SK-N-SH (cell line): ENCODE measurements around the gene DMBT1. TPM values are rescaled to one million over a fixed set of nuclear protein-coding genes. Genes with fewer than 3 reads are reported as not detected.

Source experiments
- CTCF ChIA-PET: fragments of 300-600, 350-600 bp; formaldehyde crosslinking; extraction: SDS; loops from one replicate; lab custom pipeline; 2021; lab: Yijun Ruan, JAX
- POLR2A ChIA-PET: fragments of 350-600 bp; sonication (Branson Sonifier 250); formaldehyde crosslinking; extraction: SDS; loops from one replicate; lab custom pipeline; 2020; ENCODE audit warnings: antibody characterized with exemption, inconsistent platforms; lab: Yijun Ruan, JAX
- DNase-seq: peaks from one replicate; pipeline ENCODE4 v3.0.0; 2012
- H2AFZ ChIP-seq: fragments of 200-600 bp; sonication (generic); 2 replicates; pipeline ENCODE4 v1.8.1; 2016; ENCODE audit warnings: antibody characterized with exemption, mild to moderate bottlenecking, low read depth
- H3F3A ChIP-seq: fragments of 200-600 bp; sonication (generic); replicated peaks from 2 replicates; pipeline ENCODE3; 2016; ENCODE audit warnings: antibody characterized with exemption, mild to moderate bottlenecking; ENCODE audit not compliant: insufficient read depth
- H3K27ac ChIP-seq, 2 experiments: fragments of 200-500 bp in 1 of 2; fragments of 200-600 bp in 1 of 2; sonication (Bioruptor generic) in 1 of 2; sonication (generic), shearing (Covaris generic) in 1 of 2; 2 replicates each; pipeline versions ENCODE4 v1.5.1 to v1.6.1; 2014 to 2016; ENCODE audit warnings: low read depth in 2 of 2, inconsistent platforms in 1 of 2, low read length in 1 of 2, mild to moderate bottlenecking in 1 of 2, mixed read lengths in 1 of 2
- H3K27me3 ChIP-seq: fragments of 200-600 bp; sonication (generic), shearing (Covaris generic); 2 replicates; pipeline ENCODE4 v1.6.1; 2016; ENCODE audit warnings: mixed run types; ENCODE audit not compliant: insufficient read depth
- H3K36me3 ChIP-seq, 2 experiments: fragments of 200-500 bp in 1 of 2; fragments of 200-600 bp in 1 of 2; sonication (Bioruptor generic) in 1 of 2; sonication (generic) in 1 of 2; replicated peaks in 1 of 2; 2 replicates each; pipeline versions ENCODE3 to v1.5.1; 2014 to 2016; ENCODE audit warnings: low read length in 1 of 2, mild to moderate bottlenecking in 1 of 2; ENCODE audit not compliant: insufficient read depth in 2 of 2, control insufficient read depth in 1 of 2
- H3K4me1 ChIP-seq, 2 experiments: fragments of 200-500 bp in 1 of 2; fragments of 200-600 bp in 1 of 2; sonication (Bioruptor generic) in 1 of 2; sonication (generic), shearing (Covaris generic) in 1 of 2; 2 replicates each; pipeline versions ENCODE4 v1.5.1 to v1.6.1; 2014 to 2016; ENCODE audit warnings: low read depth in 1 of 2, low read length in 1 of 2, mixed run types in 1 of 2; ENCODE audit not compliant: insufficient read depth in 2 of 2, control insufficient read depth in 1 of 2
- H3K4me2 ChIP-seq: fragments of 200-600 bp; sonication (generic), shearing (Covaris generic); 2 replicates; pipeline ENCODE4 v1.6.1; 2017; ENCODE audit warnings: mixed run types
- H3K4me3 ChIP-seq, 2 experiments: fragments of 200-500 bp in 1 of 2; fragments of 200-600 bp in 1 of 2; sonication (Bioruptor generic) in 1 of 2; sonication (generic), shearing (Covaris generic) in 1 of 2; 2 replicates each; pipeline versions ENCODE4 v1.5.1 to v1.8.1; 2014 to 2016; ENCODE audit warnings: low read depth in 2 of 2, inconsistent platforms in 1 of 2, low read length in 1 of 2, mild to moderate bottlenecking in 1 of 2, mixed read lengths in 1 of 2, moderate library complexity in 1 of 2
- H3K79me2 ChIP-seq: fragments of 200-600 bp; sonication (generic); 2 replicates; pipeline ENCODE4 v1.8.1; 2017; ENCODE audit warnings: mild to moderate bottlenecking; ENCODE audit not compliant: insufficient read depth
- H3K9ac ChIP-seq: fragments of 200-600 bp; sonication (generic); 2 replicates; pipeline ENCODE4 v1.6.1; 2017; ENCODE audit warnings: mixed run types
- H3K9me2 ChIP-seq: fragments of 200-600 bp; sonication (generic); 2 replicates; pipeline ENCODE4 v1.6.1; 2017; ENCODE audit warnings: mixed run types
- H3K9me3 ChIP-seq: fragments of 200-600 bp; sonication (generic); 2 replicates; pipeline ENCODE4 v1.6.1; 2017; ENCODE audit warnings: mixed run types, mild to moderate bottlenecking, moderate library complexity
- H4K20me1 ChIP-seq: fragments of 200-600 bp; sonication (generic); 2 replicates; pipeline ENCODE4 v1.6.1; 2017; ENCODE audit warnings: mild to moderate bottlenecking, mixed run types; ENCODE audit not compliant: insufficient read depth
- CHD2 ChIP-seq: fragments of 150-350 bp; IDR thresholded peaks from 2 replicates; pipeline ENCODE4 v1.6.1; 2018; ENCODE audit warnings: low read length; ENCODE audit not compliant: partially characterized antibody
- FOSL2 ChIP-seq: IDR thresholded peaks from 2 replicates; pipeline ENCODE4 v1.4.0; 2012; ENCODE audit warnings: low read depth, mild to moderate bottlenecking, moderate library complexity, borderline replicate concordance
- FOXJ3 ChIP-seq: sonication (generic); formaldehyde crosslinking; IDR thresholded peaks from 2 replicates; pipeline ENCODE4 v1.5.1; 2020; ENCODE audit warnings: mild to moderate bottlenecking, missing genetic modification reagents
- MEF2A ChIP-seq: IDR thresholded peaks from 2 replicates; pipeline ENCODE4 v1.4.0; 2012; ENCODE audit warnings: low read depth, borderline replicate concordance
- NFIC ChIP-seq: IDR thresholded peaks from 2 replicates; pipeline ENCODE4 v1.4.0; 2012; ENCODE audit warnings: borderline replicate concordance
- NRF1 ChIP-seq: IDR thresholded peaks from 2 replicates; pipeline ENCODE4 v1.6.1; 2012; ENCODE audit warnings: low read depth, mild to moderate bottlenecking, low read length
- POLR2AphosphoS5 ChIP-seq: IDR thresholded peaks from 2 replicates; pipeline ENCODE4 v1.6.1; 2012; ENCODE audit warnings: low read depth, low read length
- RFX5 ChIP-seq: IDR thresholded peaks from 2 replicates; pipeline ENCODE4 v1.6.1; 2012; ENCODE audit warnings: mild to moderate bottlenecking, improper control_type of control experiment, low read length
- RXRA ChIP-seq: IDR thresholded peaks from 2 replicates; pipeline ENCODE4 v1.4.0; 2012; ENCODE audit warnings: low read depth, mild to moderate bottlenecking, borderline replicate concordance
- TAF1 ChIP-seq: IDR thresholded peaks from 2 replicates; pipeline ENCODE4 v1.6.1; 2012; ENCODE audit warnings: low read depth, mild to moderate bottlenecking, low read length, moderate library complexity, borderline replicate concordance
- TCF12 ChIP-seq: IDR thresholded peaks from 2 replicates; pipeline ENCODE4 v1.4.0; 2012
- YY1 ChIP-seq: IDR thresholded peaks from 2 replicates; pipeline ENCODE4 v1.4.0; 2012; ENCODE audit warnings: low read depth, mild to moderate bottlenecking
- WGBS: methylation state at CpG from one replicate; pipeline ENCODE4 v1.1.6; 2017; ENCODE audit warnings: low lambda C conversion rate; 5-methylcytosine and 5-hydroxymethylcytosine counted together
- polyA plus RNA-seq, 3 experiments: library from polyadenylated mRNA; depleted of rRNA; stranded (reverse); fragments of >200 nt; gene quantifications; 2 replicates each; pipeline ENCODE4 v1.2.3, GENCODE V29; 2012
- TF ChIP-seq, protein P1 (sequence below): IDR thresholded peaks from 2 replicates; pipeline ENCODE4; 2012
- TF ChIP-seq, protein P2 (sequence below): fragments of 150-350 bp; IDR thresholded peaks from 2 replicates; pipeline ENCODE4 v1.6.1; 2017; ENCODE audit warnings: antibody characterized with exemption, low read length, low read depth, borderline replicate concordance
- TF ChIP-seq, protein P3 (sequence below): IDR thresholded peaks from 2 replicates; pipeline ENCODE4 v1.4.0; 2012; ENCODE audit warnings: low read depth, borderline replicate concordance
- TF ChIP-seq, protein P4 (sequence below): fragments of 200-600 bp; sonication (generic); IDR thresholded peaks from 2 replicates; pipeline ENCODE4 v1.6.1; 2017; ENCODE audit warnings: antibody characterized with exemption, mild to moderate bottlenecking, moderate library complexity

The DMBT1 gene
- polyA plus RNA-seq, 1 of the 3 experiments (the other 2 are of a cell fraction): not detected

DNA sequence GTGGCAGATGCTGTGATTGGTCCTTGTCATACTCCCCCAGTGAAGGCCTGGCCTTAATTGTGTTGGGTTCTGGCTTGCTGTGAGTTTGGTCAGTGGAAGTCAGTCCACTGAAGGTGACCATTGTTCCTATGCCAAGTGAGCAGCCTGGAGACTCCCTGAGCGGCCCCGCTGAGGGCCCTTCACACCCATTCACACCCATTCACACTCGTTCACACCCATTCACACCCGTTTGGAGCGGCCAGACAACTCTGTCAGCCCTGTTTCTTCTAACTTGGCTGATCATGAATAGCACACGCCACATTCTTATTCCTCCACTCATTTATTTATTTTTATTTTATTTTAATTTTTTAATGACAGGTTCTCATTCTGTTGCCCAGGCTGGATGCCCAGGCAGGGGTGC is 77.6 kb downstream of the DMBT1 start:
- Histone ChIP-seq H3K9me3 (no peaks in the 10 kb centered on the region), H3K4me3 (no peak overlapping the region), H3K36me3 (no peaks in the 10 kb centered on the region), H3K27ac (peak overlapping the region in 1 of 2 experiments; percentile 68; a peak in 1 of 4 replicates), H4K20me1 (no peaks in the 10 kb centered on the region), H3F3A (no peaks in the 10 kb centered on the region), H3K9ac (no peak overlapping the region), H3K4me2 (no peak overlapping the region), H2AFZ (no peak overlapping the region), H3K4me1 (peaks cover 0 to 23% of the 10 kb centered on the region in 2 experiments; a peak in 2 of 4 replicates), H3K9me2 (no peaks in the 10 kb centered on the region), H3K27me3 (no peaks in the 10 kb centered on the region), H3K79me2 (no peaks in the 10 kb centered on the region)
- DNase-seq: no peak
- CTCF ChIA-PET: interaction anchor here (0.6 to 1.3 kb wide), 2 partner anchors 11 to 52 kb away, joined by 3 read pairs; no protein-coding TSS in a partner anchor
- no peak for TF ChIP-seq NFIC
- no peak for TF ChIP-seq YY1
- no peak for TF ChIP-seq FOXJ3
- no peak for TF ChIP-seq MEF2A
- TF ChIP-seq, protein P1, sequence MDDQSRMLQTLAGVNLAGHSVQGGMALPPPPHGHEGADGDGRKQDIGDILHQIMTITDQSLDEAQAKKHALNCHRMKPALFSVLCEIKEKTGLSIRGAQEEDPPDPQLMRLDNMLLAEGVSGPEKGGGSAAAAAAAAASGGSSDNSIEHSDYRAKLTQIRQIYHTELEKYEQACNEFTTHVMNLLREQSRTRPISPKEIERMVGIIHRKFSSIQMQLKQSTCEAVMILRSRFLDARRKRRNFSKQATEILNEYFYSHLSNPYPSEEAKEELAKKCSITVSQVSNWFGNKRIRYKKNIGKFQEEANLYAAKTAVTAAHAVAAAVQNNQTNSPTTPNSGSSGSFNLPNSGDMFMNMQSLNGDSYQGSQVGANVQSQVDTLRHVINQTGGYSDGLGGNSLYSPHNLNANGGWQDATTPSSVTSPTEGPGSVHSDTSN: no peak
- TF ChIP-seq, protein P2, sequence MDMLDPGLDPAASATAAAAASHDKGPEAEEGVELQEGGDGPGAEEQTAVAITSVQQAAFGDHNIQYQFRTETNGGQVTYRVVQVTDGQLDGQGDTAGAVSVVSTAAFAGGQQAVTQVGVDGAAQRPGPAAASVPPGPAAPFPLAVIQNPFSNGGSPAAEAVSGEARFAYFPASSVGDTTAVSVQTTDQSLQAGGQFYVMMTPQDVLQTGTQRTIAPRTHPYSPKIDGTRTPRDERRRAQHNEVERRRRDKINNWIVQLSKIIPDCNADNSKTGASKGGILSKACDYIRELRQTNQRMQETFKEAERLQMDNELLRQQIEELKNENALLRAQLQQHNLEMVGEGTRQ: no peak
- TF ChIP-seq CHD2: no peak
- TF ChIP-seq, protein P3, sequence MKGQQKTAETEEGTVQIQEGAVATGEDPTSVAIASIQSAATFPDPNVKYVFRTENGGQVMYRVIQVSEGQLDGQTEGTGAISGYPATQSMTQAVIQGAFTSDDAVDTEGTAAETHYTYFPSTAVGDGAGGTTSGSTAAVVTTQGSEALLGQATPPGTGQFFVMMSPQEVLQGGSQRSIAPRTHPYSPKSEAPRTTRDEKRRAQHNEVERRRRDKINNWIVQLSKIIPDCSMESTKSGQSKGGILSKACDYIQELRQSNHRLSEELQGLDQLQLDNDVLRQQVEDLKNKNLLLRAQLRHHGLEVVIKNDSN: no peak
- TF ChIP-seq RFX5: no peak
- TF ChIP-seq FOSL2: no peak
- TF ChIP-seq, protein P4, sequence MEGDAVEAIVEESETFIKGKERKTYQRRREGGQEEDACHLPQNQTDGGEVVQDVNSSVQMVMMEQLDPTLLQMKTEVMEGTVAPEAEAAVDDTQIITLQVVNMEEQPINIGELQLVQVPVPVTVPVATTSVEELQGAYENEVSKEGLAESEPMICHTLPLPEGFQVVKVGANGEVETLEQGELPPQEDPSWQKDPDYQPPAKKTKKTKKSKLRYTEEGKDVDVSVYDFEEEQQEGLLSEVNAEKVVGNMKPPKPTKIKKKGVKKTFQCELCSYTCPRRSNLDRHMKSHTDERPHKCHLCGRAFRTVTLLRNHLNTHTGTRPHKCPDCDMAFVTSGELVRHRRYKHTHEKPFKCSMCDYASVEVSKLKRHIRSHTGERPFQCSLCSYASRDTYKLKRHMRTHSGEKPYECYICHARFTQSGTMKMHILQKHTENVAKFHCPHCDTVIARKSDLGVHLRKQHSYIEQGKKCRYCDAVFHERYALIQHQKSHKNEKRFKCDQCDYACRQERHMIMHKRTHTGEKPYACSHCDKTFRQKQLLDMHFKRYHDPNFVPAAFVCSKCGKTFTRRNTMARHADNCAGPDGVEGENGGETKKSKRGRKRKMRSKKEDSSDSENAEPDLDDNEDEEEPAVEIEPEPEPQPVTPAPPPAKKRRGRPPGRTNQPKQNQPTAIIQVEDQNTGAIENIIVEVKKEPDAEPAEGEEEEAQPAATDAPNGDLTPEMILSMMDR: no peak
- no peak for TF ChIP-seq RXRA
- TF ChIP-seq POLR2AphosphoS5: no peak
- TF ChIP-seq TAF1: no peak
- no peak for TF ChIP-seq NRF1
- TF ChIP-seq TCF12: no peak
- 31% methylated on average over 6 of the region's 6 CpGs for WGBS
- POLR2A ChIA-PET: no interaction called here
